GM13977 (cell line): ENCODE data around the gene SMIM35.

Experiments
- DNase-seq: peaks from one replicate; pipeline ENCODE4 v3.0.0; 2012; ENCODE audit warnings: low spot score
- in situ Hi-C: fragments of 300-500 bp; cut with MboI; formaldehyde crosslinking; loops from one replicate; pipeline ENCODE4 v1.12.0; 2022; ENCODE audit warnings: low sequenced_read_pairs, low pct_unique_long_range_greater_than_20kb, mixed read lengths, inconsistent platforms; ENCODE audit not compliant: unreplicated experiment
- TF ChIP-seq, protein P1 (sequence below): IDR thresholded peaks from 2 replicates; pipeline ENCODE4 v1.5.1; 2012; ENCODE audit warnings: mild to moderate bottlenecking, control low read depth; ENCODE audit not compliant: insufficient read depth; ENCODE audit errors: extremely low read depth, missing control alignments

Gene SMIM35

GRCh38 chr11:117961896-117962295 is 124.9 kb downstream of the SMIM35 start:
- in situ Hi-C loops: no loop called here
- TF ChIP-seq, protein P1, sequence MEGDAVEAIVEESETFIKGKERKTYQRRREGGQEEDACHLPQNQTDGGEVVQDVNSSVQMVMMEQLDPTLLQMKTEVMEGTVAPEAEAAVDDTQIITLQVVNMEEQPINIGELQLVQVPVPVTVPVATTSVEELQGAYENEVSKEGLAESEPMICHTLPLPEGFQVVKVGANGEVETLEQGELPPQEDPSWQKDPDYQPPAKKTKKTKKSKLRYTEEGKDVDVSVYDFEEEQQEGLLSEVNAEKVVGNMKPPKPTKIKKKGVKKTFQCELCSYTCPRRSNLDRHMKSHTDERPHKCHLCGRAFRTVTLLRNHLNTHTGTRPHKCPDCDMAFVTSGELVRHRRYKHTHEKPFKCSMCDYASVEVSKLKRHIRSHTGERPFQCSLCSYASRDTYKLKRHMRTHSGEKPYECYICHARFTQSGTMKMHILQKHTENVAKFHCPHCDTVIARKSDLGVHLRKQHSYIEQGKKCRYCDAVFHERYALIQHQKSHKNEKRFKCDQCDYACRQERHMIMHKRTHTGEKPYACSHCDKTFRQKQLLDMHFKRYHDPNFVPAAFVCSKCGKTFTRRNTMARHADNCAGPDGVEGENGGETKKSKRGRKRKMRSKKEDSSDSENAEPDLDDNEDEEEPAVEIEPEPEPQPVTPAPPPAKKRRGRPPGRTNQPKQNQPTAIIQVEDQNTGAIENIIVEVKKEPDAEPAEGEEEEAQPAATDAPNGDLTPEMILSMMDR: no peak
- no peak for DNase-seq

DNA sequence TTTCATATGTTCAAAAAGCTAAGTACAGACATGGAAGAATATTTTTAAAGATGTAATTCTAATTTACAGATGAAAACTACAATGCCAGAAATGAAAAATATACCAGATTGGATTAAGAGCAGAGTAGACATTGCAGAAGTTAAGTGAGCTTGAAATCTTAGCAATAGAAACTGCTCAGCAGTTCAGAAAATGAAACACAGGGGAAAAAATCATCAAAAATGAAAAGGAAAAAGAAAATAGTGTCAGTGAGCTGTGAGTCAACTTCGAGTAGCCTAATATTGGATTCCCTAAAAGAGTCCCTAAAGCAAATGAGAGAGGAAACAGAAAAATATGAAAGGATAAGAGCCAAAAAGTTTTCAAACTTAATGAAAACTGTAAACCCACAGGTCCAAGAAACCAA is 126.4 kb downstream of the SMIM35 start:
- TF ChIP-seq, protein P1: no peak
- in situ Hi-C loops: no loop called here
- DNase-seq: peak; percentile 6

GRCh38 chr11:117959438-117960149 is 127.2 kb downstream of the SMIM35 start:
- TF ChIP-seq, protein P1: no peak
- DNase-seq: no peak
- in situ Hi-C loops: no loop called here

DNA sequence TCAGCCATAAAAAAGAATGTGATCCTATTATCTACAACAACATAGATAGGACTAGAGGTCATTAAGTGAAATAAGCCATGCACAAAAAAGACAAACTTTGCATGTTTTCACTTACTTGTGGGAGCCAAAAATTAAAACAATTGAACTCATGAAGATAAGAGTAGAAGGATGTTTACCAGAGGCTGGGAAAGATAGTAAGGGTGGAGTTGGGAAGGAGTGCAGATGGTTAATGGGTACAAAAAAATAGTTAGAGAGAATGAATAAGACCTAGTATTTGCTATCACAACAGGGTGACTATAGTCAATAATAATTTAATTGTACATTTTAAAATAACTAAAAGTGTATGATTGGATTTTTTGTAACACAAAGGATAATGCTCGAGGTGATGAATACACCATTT is 127.8 kb downstream of the SMIM35 start:
- TF ChIP-seq, protein P1: no peak
- in situ Hi-C loops: no loop called here
- no peak for DNase-seq
